ENCODE results near the gene TEX51.

The TEX51 gene

DNA sequence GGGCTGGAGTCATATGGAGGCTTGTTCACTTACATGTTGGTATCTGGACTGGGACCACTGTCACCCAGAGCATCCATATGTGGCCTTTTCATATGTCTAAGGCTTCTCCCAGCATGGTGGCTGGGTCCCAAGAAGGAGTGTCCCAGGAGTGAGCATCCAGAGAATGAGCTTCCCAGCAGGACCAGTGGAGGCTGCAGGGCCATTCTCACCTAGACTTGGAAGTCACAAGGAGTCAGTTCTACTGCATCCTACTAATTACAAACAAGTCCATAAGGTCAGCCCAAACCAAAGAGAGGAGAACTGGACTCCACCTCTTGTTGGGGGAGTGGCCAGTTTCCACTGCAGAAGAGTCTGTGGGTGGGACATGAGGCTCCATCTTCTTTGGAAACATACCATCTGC lies 5.1 kb upstream of the TEX51 start:
- DNase-seq (ENCODE audit: low read depth): no peak

DNA sequence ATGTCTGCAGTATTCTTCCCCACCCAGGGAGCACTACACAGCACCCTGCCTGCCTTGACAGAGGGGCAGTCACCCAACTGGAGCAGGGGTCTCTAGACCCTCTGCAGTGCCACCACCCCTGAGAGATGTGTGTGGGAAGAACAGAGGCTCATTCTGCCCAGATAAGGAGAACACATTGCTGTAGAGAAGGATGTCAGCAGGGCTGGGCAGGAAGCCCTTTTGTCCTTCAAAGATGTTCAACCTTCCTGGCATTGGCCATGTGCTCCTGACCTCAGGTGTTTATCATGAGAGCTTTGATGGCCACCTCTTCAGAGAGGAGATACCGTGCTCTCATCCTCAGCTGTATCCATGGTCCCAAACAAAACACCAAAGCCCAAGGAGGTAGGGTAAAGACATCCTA lies 4.6 kb upstream of the TEX51 start:
- no peak for DNase-seq (ENCODE audit: low read depth)

DNA sequence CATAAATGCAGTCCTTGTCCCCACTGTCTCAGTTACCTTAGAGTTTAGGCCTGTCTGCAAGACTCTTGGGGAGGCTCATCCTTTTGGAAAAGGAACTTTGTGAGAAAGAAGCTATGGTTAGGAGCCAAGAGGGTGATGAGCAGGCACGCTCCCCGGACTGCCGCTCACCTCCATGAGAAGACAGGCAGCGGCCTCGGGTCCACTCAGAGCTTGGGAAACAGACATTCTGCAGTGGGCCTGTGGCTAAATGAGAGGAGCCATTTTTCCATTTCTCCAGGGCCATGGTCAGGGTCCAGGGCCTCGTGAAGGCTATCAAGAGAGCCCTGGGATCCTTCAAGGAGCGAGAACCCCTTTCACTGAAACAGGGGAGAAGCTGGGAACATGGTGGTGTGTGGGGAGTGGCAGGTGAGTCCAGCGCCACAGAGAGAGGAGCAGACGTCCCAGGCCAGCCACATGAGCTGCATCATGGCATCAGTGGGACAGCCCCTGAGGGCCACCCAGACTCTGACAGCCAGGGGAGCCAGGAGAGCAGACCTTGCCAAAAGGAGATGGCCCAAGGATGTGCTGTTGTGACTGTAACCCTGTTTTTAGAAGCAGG lies 4.0 kb upstream of the TEX51 start:
- DNase-seq (ENCODE audit: low read depth): no peak

DNA sequence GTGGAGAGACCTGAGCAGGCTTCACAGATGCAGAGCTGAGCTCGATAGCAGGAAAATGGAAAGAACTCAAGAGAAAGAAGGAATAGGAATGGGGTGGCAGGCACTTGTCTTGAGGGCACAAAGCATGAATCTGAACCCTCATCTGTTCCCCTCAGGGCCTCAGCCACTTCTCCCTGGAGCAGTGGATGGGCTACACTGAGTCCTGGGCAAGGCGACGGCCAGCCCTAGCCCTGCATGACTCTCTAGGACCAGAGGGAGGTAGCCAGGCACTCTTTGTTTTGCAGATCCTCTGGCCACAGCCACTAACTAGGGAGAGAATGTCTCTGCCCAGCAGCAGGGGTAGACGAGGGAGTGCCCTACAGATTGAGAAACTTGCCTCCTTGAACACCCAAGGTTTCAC lies 3.4 kb upstream of the TEX51 start:
- DNase-seq (ENCODE audit: low read depth): no peak

DNA sequence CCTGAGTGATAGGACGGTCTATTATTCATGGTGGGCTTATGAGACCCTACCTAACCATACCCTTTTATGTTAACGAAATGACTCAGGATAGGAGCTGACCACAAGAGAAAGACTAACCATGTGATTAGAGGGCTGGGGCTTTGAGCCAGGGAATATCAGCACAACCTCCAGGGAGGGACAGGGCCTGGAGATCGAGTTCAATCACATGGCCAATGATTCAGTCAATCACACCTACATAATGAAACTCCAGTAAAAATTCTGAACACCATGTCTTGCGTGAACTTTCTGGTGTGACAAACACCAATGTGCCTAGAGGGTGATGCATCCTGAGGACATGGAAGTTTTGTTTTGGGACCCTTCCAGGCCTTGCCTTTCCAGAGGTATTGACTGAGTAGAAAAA lies 2.2 kb upstream of the TEX51 start:
- no peak for DNase-seq (ENCODE audit: low read depth)

DNA sequence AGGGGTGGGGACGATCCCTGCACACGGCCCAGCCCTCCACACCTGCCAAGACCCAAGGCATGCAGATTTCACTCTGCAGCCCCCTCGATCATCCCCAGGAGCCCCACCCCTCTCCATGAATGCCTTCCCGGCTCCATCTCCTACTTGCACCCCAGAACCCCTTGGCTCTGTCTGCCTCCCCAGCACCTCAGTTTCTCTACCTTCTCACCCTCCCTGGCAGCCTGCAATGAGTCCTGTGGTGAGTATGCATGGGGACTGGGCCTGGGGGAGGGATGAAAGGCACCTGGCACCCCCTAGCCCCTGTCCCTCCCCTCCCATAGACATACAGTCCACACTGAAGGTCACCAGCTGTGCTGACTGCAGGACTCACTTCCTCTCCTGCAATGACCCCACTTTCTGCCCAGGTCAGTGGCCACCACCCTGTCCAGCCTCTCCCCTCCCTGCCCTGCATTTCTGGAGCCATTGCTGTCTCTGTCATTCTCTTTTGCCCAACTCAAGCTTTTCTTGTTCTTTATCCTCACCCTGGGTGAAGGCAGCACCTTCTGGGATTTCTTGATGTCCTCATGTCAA lies 1.0 kb downstream of the TEX51 start:
- no peak for DNase-seq (ENCODE audit: low read depth)

DNA sequence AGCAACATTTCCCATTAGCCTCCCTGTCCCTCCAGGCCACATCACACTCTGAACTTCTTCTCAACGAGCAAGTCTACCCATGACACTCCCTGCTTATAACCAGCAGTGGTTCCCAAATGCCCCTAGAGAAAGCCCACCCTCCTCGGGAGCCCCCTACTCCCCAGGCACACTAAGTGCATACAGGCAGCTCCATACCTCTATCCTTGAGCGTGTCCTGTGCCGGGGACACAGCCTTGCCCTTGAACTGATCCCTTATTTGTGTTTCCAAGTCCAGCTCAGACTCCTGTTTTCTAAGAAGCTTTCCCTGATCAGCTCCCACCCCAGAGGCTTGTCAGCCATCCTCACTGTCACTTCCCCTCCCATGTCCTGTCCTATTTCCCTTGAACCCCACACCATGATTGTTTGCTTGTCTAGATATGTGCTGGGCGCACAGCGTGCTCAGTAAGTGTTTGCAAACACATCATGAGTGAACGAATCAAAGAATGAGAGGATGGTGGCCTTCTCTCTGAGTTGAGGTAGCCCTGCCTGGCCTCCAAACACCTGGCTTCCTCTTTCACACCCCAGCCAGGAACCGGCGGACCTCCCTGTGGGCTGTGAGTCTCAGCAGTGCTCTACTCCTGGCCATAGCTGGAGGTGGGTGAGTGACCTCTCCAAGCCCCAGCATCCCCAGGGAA lies 2.1 kb downstream of the TEX51 start:
- no peak for DNase-seq (ENCODE audit: low read depth)

DNA sequence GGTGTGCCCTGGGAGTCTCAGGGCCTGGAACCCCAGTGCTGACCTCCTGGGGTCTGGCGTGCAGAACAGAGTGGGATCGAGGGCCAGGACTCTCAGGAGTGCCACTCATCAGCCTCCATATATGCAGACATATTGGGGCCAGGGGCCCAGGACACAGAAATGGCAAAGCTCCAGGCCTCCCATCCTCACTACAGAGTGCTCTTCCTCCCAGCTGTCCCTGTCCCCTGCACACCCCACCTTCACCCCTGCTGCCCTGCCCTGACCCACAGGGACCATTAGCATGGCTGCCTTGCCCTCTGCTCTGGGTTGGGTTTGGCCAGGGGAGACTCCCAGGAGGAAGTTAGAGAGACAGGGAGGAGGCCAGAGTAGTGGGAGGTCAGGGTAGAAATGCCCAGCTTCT lies 2.8 kb downstream of the TEX51 start:
- no peak for DNase-seq (ENCODE audit: low read depth)

DNA sequence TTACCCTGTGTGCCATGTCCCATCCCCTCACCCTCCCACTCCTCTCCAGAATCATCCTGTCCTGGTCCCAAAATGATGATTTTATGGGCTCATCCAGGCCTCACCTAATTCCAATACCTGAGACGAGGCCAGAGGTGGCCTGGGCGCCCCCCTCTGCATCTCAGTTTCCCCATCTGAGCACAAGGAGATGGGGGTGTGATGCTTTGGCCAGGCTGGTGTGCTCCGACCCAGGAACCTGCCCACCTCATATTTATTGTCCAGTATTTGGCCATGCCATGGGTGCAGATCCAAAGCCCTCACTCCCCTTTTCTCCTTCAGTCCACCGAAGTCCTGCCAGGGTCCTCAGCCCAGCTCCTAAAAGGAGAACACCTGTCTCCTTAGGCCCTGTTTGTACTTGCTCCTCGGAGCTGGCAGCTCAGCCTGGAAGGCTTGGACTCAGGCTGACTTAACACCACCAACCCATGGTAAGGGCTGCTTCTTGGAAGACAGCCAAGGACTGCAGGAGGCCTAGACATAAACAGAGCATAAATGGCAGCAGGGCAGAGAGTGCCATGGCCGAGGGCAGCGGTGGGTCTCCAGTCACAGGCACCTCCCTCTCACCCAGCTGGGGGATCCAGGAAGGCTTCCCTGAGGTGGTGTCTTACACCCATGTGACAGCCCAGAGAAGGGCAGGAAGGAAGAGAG lies 3.6 kb downstream of the TEX51 start:
- DNase-seq (ENCODE audit: low read depth): no peak

DNA sequence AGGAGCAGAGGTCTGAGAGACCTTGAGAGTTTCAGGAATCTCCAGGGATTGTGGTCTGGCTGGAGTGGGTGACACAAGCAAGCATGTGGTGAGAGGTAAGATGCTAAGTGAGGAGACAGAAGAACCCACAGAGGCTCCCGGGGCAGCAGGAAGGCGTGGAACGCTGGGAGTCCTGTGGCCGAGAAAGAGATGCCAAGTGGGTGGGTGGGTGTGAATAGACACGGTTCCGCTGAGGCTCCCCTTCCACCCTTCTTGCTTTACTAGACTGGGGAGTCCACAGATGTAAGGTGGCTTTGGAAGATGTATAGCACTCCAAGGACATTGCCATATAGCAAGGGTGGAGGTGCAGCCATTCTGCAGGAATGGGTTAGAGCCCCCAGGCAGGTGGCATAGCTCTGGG lies 4.2 kb downstream of the TEX51 start:
- no peak for DNase-seq (ENCODE audit: low read depth)

DNA sequence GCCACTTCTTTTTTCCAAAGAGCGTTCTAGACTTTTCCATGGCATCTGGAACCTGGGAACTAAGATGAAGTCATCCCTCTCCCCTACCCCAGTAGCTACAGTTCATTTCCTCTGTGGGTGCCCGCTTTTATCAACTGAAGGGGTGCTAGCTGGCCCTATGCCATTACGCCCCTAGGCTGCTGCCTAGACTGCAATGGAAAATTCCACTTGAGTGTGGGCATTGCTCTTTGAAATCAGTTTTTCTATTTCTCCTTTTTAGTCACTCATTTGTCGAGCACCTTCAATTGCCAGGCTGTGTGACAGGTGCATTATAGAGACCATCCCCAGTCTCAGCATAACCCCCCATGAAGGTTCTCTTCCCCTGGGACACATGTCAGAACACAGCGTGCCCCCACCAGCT lies 7.3 kb downstream of the TEX51 start:
- DNase-seq (ENCODE audit: low read depth): no peak

DNA sequence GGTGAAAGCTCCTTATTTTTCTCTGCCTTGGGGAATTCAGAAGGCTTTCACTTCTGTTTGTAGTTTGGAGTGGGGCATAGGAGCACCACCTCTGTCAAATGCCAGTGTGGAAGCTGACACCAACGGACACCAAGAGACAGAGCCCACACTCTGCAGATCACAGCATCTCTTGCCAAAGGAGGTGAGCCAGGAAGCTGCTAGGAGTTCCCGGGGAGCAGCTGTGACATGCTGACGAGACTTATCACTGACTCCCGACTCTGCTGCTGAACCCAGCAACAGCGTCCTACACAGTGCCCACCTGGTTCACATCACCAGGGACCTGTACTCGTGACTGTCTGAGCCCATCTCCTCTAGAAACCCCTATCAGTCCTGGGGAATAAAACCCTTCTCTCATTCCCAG lies 8.1 kb downstream of the TEX51 start:
- DNase-seq (ENCODE audit: low read depth): no peak

DNA sequence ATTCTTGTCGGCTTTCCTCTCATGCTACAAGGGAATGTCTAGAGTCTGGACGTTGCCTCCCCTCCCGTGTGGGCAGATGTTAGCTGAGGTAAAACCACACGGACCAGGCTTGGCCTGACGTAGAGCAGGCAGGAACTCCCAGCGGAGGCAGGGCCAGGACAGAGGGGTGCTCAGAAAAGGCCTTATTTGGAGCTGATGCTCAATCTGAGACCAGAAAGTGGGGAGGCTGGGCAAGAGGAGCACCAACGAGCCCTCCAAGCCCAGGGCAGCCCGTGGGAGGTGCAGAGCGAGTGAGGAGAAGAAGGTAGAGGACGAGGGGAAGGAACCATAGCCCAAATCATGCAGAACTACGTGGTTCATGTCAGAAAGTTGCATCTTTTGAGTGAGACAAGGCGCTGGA lies 9.0 kb downstream of the TEX51 start:
- no peak for DNase-seq (ENCODE audit: low read depth)

DNA sequence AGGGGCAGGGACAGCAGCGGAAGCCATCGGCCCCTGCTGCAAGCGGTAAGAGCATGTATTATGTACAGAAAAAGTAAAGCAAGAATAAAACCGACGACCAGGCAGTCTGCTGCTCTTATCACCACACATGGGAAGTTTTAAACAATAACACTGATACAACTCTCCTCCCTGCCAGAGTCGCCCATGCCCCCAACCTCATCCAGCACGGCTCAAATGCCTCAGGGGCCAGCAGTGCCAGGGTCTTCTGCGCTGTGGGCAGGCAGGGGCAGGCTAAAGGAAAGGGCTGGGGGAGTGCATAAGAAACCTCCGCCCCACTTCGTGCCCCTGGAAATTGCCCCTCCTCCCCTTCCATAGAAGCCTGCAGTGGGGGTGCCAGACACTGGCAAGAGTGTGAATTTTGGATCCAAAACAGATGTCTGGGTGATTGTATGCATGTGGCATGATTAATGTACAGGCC lies 10.1 kb downstream of the TEX51 start:
- no peak for DNase-seq (ENCODE audit: low read depth)

DNA sequence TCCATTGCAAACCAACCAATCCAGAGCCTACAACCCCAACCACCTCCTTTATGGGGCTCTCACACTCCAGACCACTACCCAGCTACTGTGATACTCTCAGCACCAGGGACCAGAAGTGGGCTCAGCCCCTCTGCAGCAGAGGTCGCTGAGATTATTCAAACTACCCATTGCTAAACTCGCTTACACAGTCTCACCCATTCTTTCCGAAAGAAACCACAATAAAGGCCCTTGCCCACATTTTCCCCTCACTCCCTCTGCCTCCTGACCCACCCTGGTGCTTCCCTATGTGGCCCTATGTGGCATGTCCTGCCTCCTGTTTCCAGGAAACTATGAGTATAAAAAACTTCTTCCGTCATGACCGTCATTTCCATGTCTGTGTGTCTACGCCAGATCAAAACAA lies 10.7 kb downstream of the TEX51 start:
- DNase-seq (ENCODE audit: low read depth): no peak

DNA sequence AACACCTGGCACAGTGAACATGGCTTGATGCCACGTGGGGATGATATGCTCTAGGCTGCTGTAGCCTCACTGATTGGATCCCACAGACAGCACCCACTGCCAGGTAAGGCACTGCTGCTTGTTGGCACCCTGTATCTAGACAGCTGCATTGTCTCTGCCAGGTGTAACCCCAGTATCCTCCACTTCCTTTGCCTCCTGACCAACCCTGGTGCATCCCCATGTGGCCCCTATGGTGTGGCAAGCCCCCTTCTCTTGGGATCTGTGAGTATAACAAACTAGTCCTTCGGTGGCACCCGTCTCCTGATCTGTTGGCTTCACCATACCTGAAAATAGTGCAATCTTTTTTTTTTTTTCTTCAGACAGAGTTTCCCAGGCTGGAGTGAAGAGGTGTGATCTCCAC lies 11.1 kb downstream of the TEX51 start:
- DNase-seq (ENCODE audit: low read depth): no peak

DNA sequence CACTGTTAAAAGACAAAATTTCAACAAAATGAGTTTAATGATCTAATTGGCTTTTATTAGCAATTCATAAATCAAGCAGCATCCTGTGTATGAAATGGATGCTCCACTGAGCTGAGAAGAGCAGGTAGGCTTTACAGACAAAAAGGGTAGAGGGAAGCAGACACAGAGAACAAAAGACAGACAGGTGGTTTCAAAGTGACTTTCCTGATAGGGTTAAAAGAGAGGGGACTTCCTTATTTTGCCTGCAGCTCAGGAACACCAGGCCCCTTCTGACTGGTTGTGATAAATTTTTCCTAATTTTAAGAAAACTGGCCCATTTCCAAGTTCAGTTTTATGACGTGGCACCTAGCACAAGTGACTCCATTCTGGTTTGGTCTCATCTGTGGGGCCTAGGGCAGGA lies 11.9 kb downstream of the TEX51 start:
- DNase-seq (ENCODE audit: low read depth): no peak

DNA sequence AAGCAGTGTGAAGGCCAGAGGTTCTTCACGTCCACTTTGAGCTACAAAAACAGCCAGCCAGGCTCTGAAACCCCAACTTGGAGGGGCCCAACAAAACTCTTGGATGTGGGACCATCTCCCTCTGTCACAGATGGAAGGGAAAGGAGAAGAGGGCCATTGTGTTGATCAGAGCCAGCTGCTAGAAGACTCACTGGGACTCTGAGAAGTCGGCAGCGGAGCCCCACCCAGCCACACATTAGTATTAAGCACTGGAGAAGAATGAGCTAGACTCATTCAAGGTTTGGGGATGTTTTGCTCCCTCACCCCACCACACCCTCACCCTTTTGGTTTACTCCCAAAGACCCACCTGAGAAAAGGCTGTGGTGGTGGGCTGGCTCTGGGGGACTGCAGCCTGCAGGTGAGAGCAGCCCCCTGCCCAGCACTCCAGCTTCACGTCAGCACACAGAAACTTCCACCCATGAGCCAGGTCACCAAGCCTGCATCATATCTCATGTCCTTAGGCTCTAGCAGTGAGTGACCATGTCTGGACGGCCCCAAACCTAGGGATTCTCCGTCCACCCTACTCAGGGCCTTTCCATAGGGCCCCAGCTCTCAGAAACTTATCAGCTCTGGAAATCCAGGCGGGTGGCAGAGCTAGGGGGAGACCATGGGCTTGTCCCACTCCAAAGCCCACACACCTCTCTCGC lies 12.6 kb downstream of the TEX51 start:
- DNase-seq (ENCODE audit: low read depth): no peak

DNA sequence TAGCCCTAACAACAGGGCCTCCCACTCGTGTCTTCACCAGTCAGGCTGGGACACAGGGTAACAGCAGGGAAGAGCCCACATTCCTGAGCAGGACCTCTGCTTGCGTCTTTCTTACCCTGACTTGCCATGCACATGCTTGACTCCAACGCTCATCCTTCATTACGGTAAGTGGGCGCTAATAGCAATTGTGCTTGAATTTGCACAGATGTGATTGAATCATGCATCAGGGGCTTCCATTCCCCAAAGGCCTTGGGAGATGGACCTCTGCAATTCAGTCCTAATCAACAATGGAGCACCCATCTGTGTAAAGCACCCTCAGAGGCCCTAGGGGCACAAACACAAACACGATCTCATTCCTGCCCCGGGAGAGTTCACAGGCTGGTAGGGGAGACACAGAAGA lies 13.5 kb downstream of the TEX51 start:
- no peak for DNase-seq (ENCODE audit: low read depth)

DNA sequence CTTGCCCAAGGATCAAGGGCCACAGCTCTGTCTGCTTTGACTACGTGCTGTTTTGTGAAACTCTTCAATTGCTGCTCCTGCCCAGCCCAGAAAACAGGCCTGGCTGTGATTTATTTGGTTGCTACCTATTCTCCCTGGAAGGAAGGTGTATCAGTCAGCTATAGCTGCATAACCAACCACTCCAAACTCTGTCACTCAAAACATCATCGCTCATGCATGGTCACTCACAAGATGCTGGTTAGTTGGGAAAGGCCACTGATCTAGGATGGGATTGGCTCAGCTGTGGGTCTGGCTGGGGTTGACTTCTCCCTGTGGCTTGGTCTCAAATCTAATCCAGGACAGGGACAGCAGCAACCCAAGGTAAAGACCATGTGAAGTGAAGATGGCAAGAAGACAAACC lies 14.6 kb downstream of the TEX51 start:
- no peak for DNase-seq (ENCODE audit: low read depth)

DNA sequence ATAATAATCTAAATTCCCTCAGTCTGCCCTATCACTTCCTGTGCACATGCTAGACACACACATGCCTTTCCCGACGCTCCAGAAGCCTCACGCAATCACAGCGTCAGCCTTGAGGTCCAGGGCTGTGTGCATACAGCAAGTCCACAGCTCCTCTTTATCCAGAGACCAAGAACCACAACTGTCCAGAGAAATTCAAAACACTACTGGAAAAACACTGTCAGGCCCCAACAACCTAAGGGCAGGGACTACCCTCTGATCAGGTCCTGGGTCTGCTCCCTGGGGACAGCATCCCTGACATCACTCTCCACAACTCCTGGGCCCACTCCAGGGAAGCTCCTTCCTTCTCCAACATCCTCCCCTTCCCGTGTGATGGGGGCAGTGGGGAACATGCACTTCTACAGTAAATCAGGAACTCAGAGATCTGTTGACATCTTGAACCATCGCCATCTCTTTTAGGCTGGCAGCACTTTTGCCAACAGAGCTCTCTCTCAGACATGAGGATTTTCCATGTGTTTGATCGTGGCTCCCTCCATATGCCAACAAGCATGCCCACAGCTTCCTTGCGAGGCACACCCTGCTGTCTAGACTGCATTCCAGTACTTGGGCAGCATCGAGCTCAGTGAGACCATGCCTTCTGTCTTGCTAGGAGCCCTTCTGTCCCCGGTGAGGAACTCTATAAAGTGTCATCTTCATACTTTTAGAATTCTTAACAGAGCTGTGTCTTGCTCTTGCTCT lies 15.4 kb downstream of the TEX51 start:
- no peak for DNase-seq (ENCODE audit: low read depth)

Measured in fibroblast of gingiva (primary cell).